Measurements from ENCODE around the gene AP5M1. TPM values are rescaled to one million over a fixed set of nuclear protein-coding genes. Genes with fewer than 3 reads are reported as not detected.

Gene AP5M1
- total RNA-seq, 2 experiments from 2014 or later: 36.9 to 44.5 TPM

GRCh38 chr14:57266065-57266464, 2.7 kb upstream of the AP5M1 start:
- no peak overlapping the region for H3K4me3 Mint-ChIP-seq
- H3K36me3 Mint-ChIP-seq: peaks cover 15% of the 10 kb centered on the region
- H3K4me1 Mint-ChIP-seq: peaks cover 47% of the 10 kb centered on the region
- H3K27me3 Mint-ChIP-seq: no peaks in the 10 kb centered on the region
- no peak overlapping the region for H3K27ac Mint-ChIP-seq
- H3K9me3 Mint-ChIP-seq: no peaks in the 10 kb centered on the region
- no peak for DNase-seq

- no peaks in the 10 kb centered on the region for H3K27me3 Mint-ChIP-seq
- H3K36me3 Mint-ChIP-seq: peaks cover 32% of the 10 kb centered on the region
- peaks cover 45% of the 10 kb centered on the region for H3K4me1 Mint-ChIP-seq
- no peak for DNase-seq
- no peak overlapping the region for H3K27ac Mint-ChIP-seq
- H3K4me3 Mint-ChIP-seq: no peak overlapping the region
- no peaks in the 10 kb centered on the region for H3K9me3 Mint-ChIP-seq
Measured at GRCh38 chr14:57273236-57273635, 4.5 kb downstream of the AP5M1 start.

GRCh38 chr14:57274551-57274950, 5.8 kb downstream of the AP5M1 start:
- peaks cover 45% of the 10 kb centered on the region for H3K4me1 Mint-ChIP-seq
- H3K36me3 Mint-ChIP-seq: peaks cover 30% of the 10 kb centered on the region
- no peak overlapping the region for H3K27ac Mint-ChIP-seq
- DNase-seq: no peak
- no peaks in the 10 kb centered on the region for H3K9me3 Mint-ChIP-seq
- no peaks in the 10 kb centered on the region for H3K27me3 Mint-ChIP-seq
- no peak overlapping the region for H3K4me3 Mint-ChIP-seq

GRCh38 chr14:57275023-57275664, 6.4 kb downstream of the AP5M1 start:
- peaks cover 31% of the 10 kb centered on the region for H3K36me3 Mint-ChIP-seq
- H3K27me3 Mint-ChIP-seq: no peaks in the 10 kb centered on the region
- no peak overlapping the region for H3K4me3 Mint-ChIP-seq
- H3K27ac Mint-ChIP-seq: no peak overlapping the region
- no peak for DNase-seq
- H3K9me3 Mint-ChIP-seq: no peaks in the 10 kb centered on the region
- peaks cover 43% of the 10 kb centered on the region for H3K4me1 Mint-ChIP-seq

- Mint-ChIP-seq H3K9me3 (no peaks in the 10 kb centered on the region), H3K27ac (no peak overlapping the region), H3K4me3 (no peak overlapping the region), H3K36me3 (peaks cover 31% of the 10 kb centered on the region), H3K4me1 (peaks cover 26% of the 10 kb centered on the region), H3K27me3 (no peaks in the 10 kb centered on the region)
- DNase-seq: no peak
Measured at GRCh38 chr14:57277062-57277461, 8.3 kb downstream of the AP5M1 start.

- H3K9me3 Mint-ChIP-seq: no peaks in the 10 kb centered on the region
- no peaks in the 10 kb centered on the region for H3K27me3 Mint-ChIP-seq
- no peak for DNase-seq
- H3K27ac Mint-ChIP-seq: no peak overlapping the region
- no peak overlapping the region for H3K4me3 Mint-ChIP-seq
- H3K36me3 Mint-ChIP-seq: peaks cover 4% of the 10 kb centered on the region
- H3K4me1 Mint-ChIP-seq: no peaks in the 10 kb centered on the region
Measured at GRCh38 chr14:57287745-57288144, 19.0 kb downstream of the AP5M1 start.

- H3K4me3 Mint-ChIP-seq: no peak overlapping the region
- no peaks in the 10 kb centered on the region for H3K9me3 Mint-ChIP-seq
- H3K36me3 Mint-ChIP-seq: no peaks in the 10 kb centered on the region
- no peak overlapping the region for H3K27ac Mint-ChIP-seq
- no peaks in the 10 kb centered on the region for H3K27me3 Mint-ChIP-seq
- no peak for DNase-seq
- no peaks in the 10 kb centered on the region for H3K4me1 Mint-ChIP-seq
Measured at GRCh38 chr14:57290751-57291150, 22.0 kb downstream of the AP5M1 start.

GRCh38 chr14:57291692-57292647, 23.2 kb downstream of the AP5M1 start:
- Mint-ChIP-seq H3K27ac (no peak overlapping the region), H3K4me1 (no peaks in the 10 kb centered on the region), H3K27me3 (no peaks in the 10 kb centered on the region), H3K9me3 (no peaks in the 10 kb centered on the region), H3K4me3 (no peak overlapping the region), H3K36me3 (no peaks in the 10 kb centered on the region)
- DNase-seq: no peak

- Mint-ChIP-seq H3K4me1 (no peaks in the 10 kb centered on the region), H3K27me3 (no peaks in the 10 kb centered on the region), H3K9me3 (no peaks in the 10 kb centered on the region), H3K36me3 (no peaks in the 10 kb centered on the region), H3K27ac (no peak overlapping the region), H3K4me3 (no peak overlapping the region)
- DNase-seq: no peak
Measured at GRCh38 chr14:57293866-57294837, 25.4 kb downstream of the AP5M1 start.

GRCh38 chr14:57295239-57295638, 26.5 kb downstream of the AP5M1 start:
- no peak overlapping the region for H3K27ac Mint-ChIP-seq

GRCh38 chr14:57297852-57298251, 29.1 kb downstream of the AP5M1 start:
- DNase-seq: no peak
- Mint-ChIP-seq H3K4me3 (no peak overlapping the region), H3K36me3 (no peaks in the 10 kb centered on the region), H3K27me3 (no peaks in the 10 kb centered on the region), H3K9me3 (no peaks in the 10 kb centered on the region), H3K4me1 (no peaks in the 10 kb centered on the region), H3K27ac (no peak overlapping the region)

More at GRCh38 chr14:57295239-57295638, 26.5 kb downstream of the AP5M1 start:
- no peaks in the 10 kb centered on the region for H3K36me3 Mint-ChIP-seq
- DNase-seq: no peak
- H3K4me3 Mint-ChIP-seq: no peak overlapping the region
- H3K27me3 Mint-ChIP-seq: no peaks in the 10 kb centered on the region
- no peaks in the 10 kb centered on the region for H3K4me1 Mint-ChIP-seq
- H3K9me3 Mint-ChIP-seq: no peaks in the 10 kb centered on the region

GRCh38 chr14:57299511-57299910, 30.7 kb downstream of the AP5M1 start:
- Mint-ChIP-seq H3K27me3 (peaks cover under 1% of the 10 kb centered on the region), H3K4me3 (no peak overlapping the region), H3K27ac (no peak overlapping the region), H3K4me1 (no peaks in the 10 kb centered on the region), H3K36me3 (no peaks in the 10 kb centered on the region), H3K9me3 (no peaks in the 10 kb centered on the region)
- DNase-seq: no peak

GRCh38 chr14:57302883-57303282, 34.1 kb downstream of the AP5M1 start:
- Mint-ChIP-seq H3K36me3 (no peaks in the 10 kb centered on the region), H3K27me3 (peaks cover 30% of the 10 kb centered on the region), H3K4me1 (no peaks in the 10 kb centered on the region), H3K27ac (no peak overlapping the region), H3K9me3 (no peaks in the 10 kb centered on the region), H3K4me3 (no peak overlapping the region)
- DNase-seq: no peak

GRCh38 chr14:57314396-57315089, 45.8 kb downstream of the AP5M1 start:
- H3K27ac Mint-ChIP-seq: no peak overlapping the region

More at GRCh38 chr14:57314396-57315089, 45.8 kb downstream of the AP5M1 start:
- no peak for DNase-seq
- H3K9me3 Mint-ChIP-seq: peaks cover 7% of the 10 kb centered on the region
- H3K4me3 Mint-ChIP-seq: no peak overlapping the region
- H3K27me3 Mint-ChIP-seq: peaks cover 14% of the 10 kb centered on the region
- peaks cover 5% of the 10 kb centered on the region for H3K4me1 Mint-ChIP-seq
- peaks cover 4% of the 10 kb centered on the region for H3K36me3 Mint-ChIP-seq
